K562 (cell line): ENCODE data around the gene ZNF474. TPM values are rescaled to one million over a fixed set of nuclear protein-coding genes. Genes with fewer than 3 reads are reported as not detected.

Experiments used
- ATAC-seq: fragments of 200-7000 bp; cut with Tn5 transposase; 3 replicates; pipeline ENCODE4 v1.9.1; 2020; ENCODE audit warnings: moderate library complexity
- BruUV-seq: library from RNA; stranded (reverse); fragments of 400-500 nt; replicated peaks from 2 replicates; lab custom pipeline; 2021; lab: Mats Ljungman, UMichigan
- CTCF ChIA-PET: fragments of 300-600 bp; formaldehyde crosslinking; extraction: SDS; loops from one replicate; lab custom pipeline; 2021; ENCODE audit warnings: low intra/inter-chr PET ratio; lab: Yijun Ruan, JAX
- POLR2A ChIA-PET: fragments of 300-600, 350-650 bp; sonication (Branson Sonifier 250); formaldehyde crosslinking; extraction: SDS; loops from one replicate; lab custom pipeline; 2021; ENCODE audit warnings: antibody characterized with exemption, inconsistent platforms; lab: Yijun Ruan, JAX
- DNase-seq, 4 experiments: peaks; one replicate each; pipeline versions ENCODE4 v3.0.0 to v3.0.0-alpha.2; 2011 to 2018; ENCODE audit warnings: low spot score in 3 of 4, mixed read lengths in 3 of 4; ENCODE audit errors: extremely low read depth in 1 of 4
- FAIRE-seq: peaks from 2 replicates; lab custom pipeline; 2011; peaks lifted over from hg19 to GRCh38; lab: Jason Lieb, UNC
- H2AFZ ChIP-seq: 2 replicates; pipeline ENCODE4 v1.6.0; 2011; ENCODE audit warnings: low read depth, low read length, control low read depth, inconsistent platforms
- H3K27ac ChIP-seq: fragments of 200-600 bp; 3 replicates; pipeline ENCODE4 v1.8.0; 2011; ENCODE audit warnings: low read depth, mild to moderate bottlenecking, control low read depth, inconsistent platforms, low read length, moderate library complexity, mixed read lengths; ENCODE audit errors: extremely low read depth
- H3K27me3 ChIP-seq, 2 experiments: fragments of 300-600 bp in 1 of 2; 2 replicates in 1 of 2; 3 replicates in 1 of 2; pipeline versions ENCODE4 v1.6.0 to v1.8.0; 2011; ENCODE audit warnings: inconsistent platforms in 2 of 2, low read length in 2 of 2, mild to moderate bottlenecking in 1 of 2, mixed read lengths in 1 of 2, moderate library complexity in 1 of 2; ENCODE audit not compliant: control insufficient read depth in 2 of 2, insufficient read depth in 2 of 2
- H3K36me3 ChIP-seq: fragments of 300-600 bp; 3 replicates; pipeline ENCODE4 v1.8.0; 2011; ENCODE audit warnings: mild to moderate bottlenecking, low read length, inconsistent platforms; ENCODE audit not compliant: control insufficient read depth, insufficient read depth
- H3K4me1 ChIP-seq, 2 experiments: fragments of 200-600 bp in 1 of 2; replicated peaks in 1 of 2; 2 replicates in 1 of 2; 3 replicates in 1 of 2; pipeline versions ENCODE4 v1.5.1 to v1.8.0; 2011; ENCODE audit warnings: inconsistent platforms in 2 of 2, low read length in 2 of 2, mild to moderate bottlenecking in 1 of 2, mixed read lengths in 1 of 2, moderate library complexity in 1 of 2; ENCODE audit not compliant: control insufficient read depth in 2 of 2, insufficient read depth in 2 of 2
- H3K4me2 ChIP-seq: 2 replicates; pipeline ENCODE4 v1.6.1; 2011; ENCODE audit warnings: low read length, control low read depth, inconsistent platforms, mixed read lengths; ENCODE audit not compliant: insufficient read depth
- H3K4me3 ChIP-seq: fragments of 200-600 bp; sonication (generic), shearing (Covaris generic); 2 replicates; pipeline ENCODE4 v1.5.1; 2016; ENCODE audit warnings: control low read depth, inconsistent platforms
- H3K79me2 ChIP-seq: fragments of 200-600 bp; 3 replicates; pipeline ENCODE4 v1.8.0; 2011; ENCODE audit warnings: low read length, inconsistent platforms; ENCODE audit not compliant: control insufficient read depth, insufficient read depth
- H3K9ac ChIP-seq, 2 experiments: 2 replicates each; pipeline versions ENCODE4 v1.6.0 to v1.6.1; 2011; ENCODE audit warnings: low read depth in 2 of 2, low read length in 2 of 2, control low read depth in 1 of 2, inconsistent platforms in 1 of 2, mild to moderate bottlenecking in 1 of 2, mixed read lengths in 1 of 2; ENCODE audit not compliant: insufficient read depth in 1 of 2
- H3K9me1 ChIP-seq: one replicate; pipeline ENCODE4 v1.6.0; 2011; ENCODE audit warnings: inconsistent platforms, mild to moderate bottlenecking, low read length, moderate library complexity; ENCODE audit not compliant: control insufficient read depth, insufficient read depth
- H3K9me3 ChIP-seq: replicated peaks from 2 replicates; pipeline ENCODE4 v1.5.1; 2011; ENCODE audit warnings: low read depth, low read length, inconsistent platforms; ENCODE audit not compliant: control insufficient read depth, insufficient read depth
- H4K20me1 ChIP-seq: replicated peaks from 2 replicates; pipeline ENCODE4 v1.6.1; 2011; ENCODE audit warnings: low read length, inconsistent platforms, mixed read lengths; ENCODE audit not compliant: control insufficient read depth, insufficient read depth
- CBX2 ChIP-seq: fragments of 200-600 bp; sonication (generic); IDR thresholded peaks from one replicate; pipeline ENCODE4 v1.6.1; 2012; ENCODE audit warnings: mild to moderate bottlenecking, low read length, inconsistent platforms; ENCODE audit not compliant: insufficient read depth, poor library complexity, severe bottlenecking
- CBX8 ChIP-seq: fragments of 200-600 bp; sonication (generic); IDR thresholded peaks from 2 replicates; pipeline ENCODE4 v1.6.1; 2012; ENCODE audit warnings: borderline replicate concordance, mixed run types, low read depth, mild to moderate bottlenecking, moderate library complexity, mixed read lengths, low read length, control low read depth, inconsistent platforms; ENCODE audit not compliant: poor library complexity, severe bottlenecking; ENCODE audit errors: extremely low read depth
- DDX20 ChIP-seq: fragments of 450-650 bp; IDR thresholded peaks from 2 replicates; pipeline ENCODE4 v1.6.1; 2016; ENCODE audit warnings: missing genetic modification characterization, low read depth, mild to moderate bottlenecking, missing compliant biosample characterization, moderate library complexity
- EHMT2 ChIP-seq: fragments of 450-650 bp; IDR thresholded peaks from 2 replicates; pipeline ENCODE4 v1.6.1; 2018; ENCODE audit warnings: antibody characterized with exemption
- EP400 ChIP-seq: fragments of 450-650 bp; IDR thresholded peaks from 2 replicates; pipeline ENCODE4 v1.6.1; 2017; ENCODE audit warnings: antibody characterized with exemption, mild to moderate bottlenecking, moderate library complexity
- FOXA3 ChIP-seq, 2 experiments: fragments of 450-650 bp in 1 of 2; sonication (generic) in 1 of 2; formaldehyde crosslinking; IDR thresholded peaks in 1 of 2; conservative IDR thresholded peaks in 1 of 2; 2 replicates each; pipeline versions ENCODE4 v1.4.0 to v1.8.0; 2020 to 2022; ENCODE audit warnings: mild to moderate bottlenecking in 2 of 2, missing genetic modification reagents in 1 of 2
- HLTF ChIP-seq: fragments of 450-650 bp; IDR thresholded peaks from 2 replicates; pipeline ENCODE4 v1.6.1; 2016
- HNRNPH1 ChIP-seq: fragments of 200-400 bp; formaldehyde crosslinking; optimal IDR thresholded peaks from 2 replicates; pipeline ENCODE3; 2017; ENCODE audit warnings: low read depth, mild to moderate bottlenecking, low read length, moderate library complexity
- MTA1 ChIP-seq: fragments of 450-650 bp; IDR thresholded peaks from 2 replicates; pipeline ENCODE4 v1.6.1; 2017; ENCODE audit warnings: borderline replicate concordance
- NONO ChIP-seq, 2 experiments: fragments of 200-400 bp in 1 of 2; fragments of 450-650 bp in 1 of 2; formaldehyde crosslinking in 1 of 2; IDR thresholded peaks; 2 replicates each; pipeline ENCODE4 v1.6.1; 2017; ENCODE audit warnings: low read depth in 2 of 2, mild to moderate bottlenecking in 2 of 2, moderate library complexity in 2 of 2, low read length in 1 of 2
- RBBP5 ChIP-seq: fragments of 200-600 bp; sonication (generic); IDR thresholded peaks from 2 replicates; pipeline ENCODE4 v1.6.1; 2012; ENCODE audit warnings: borderline replicate concordance, mild to moderate bottlenecking, low read length, control low read depth, inconsistent platforms; ENCODE audit not compliant: insufficient read depth, poor library complexity, severe bottlenecking
- THAP7 ChIP-seq: fragments of 250-450 bp; sonication (Bioruptor Pico); IDR thresholded peaks from 2 replicates; pipeline ENCODE4 v1.5.0; 2021
- ZNF23 ChIP-seq: fragments of 250-450 bp; sonication (Bioruptor Pico); IDR thresholded peaks from 2 replicates; pipeline ENCODE4 v1.4.0; 2020; ENCODE audit warnings: mild to moderate bottlenecking
- ZNF584 ChIP-seq: fragments of 200-800 bp; sonication (Bioruptor generic); IDR thresholded peaks from 2 replicates; pipeline ENCODE4 v1.6.1; 2016; ENCODE audit warnings: low read depth, mild to moderate bottlenecking, missing genetic modification characterization, missing compliant biosample characterization
- WGBS: fragments of 100-300 bp; shearing (Covaris generic); methylation state at CpG from one replicate; pipeline ENCODE4 v1.1.6; 2016; ENCODE audit warnings: low coverage, mixed read lengths; ENCODE audit not compliant: insufficient coverage; ENCODE audit errors: missing lambda C conversion rate; 5-methylcytosine and 5-hydroxymethylcytosine counted together
- in situ Hi-C: fragments of 300-500 bp; cut with MboI; formaldehyde crosslinking; loops from 4 replicates; pipeline ENCODE4 v1.15.0; 2018; ENCODE audit warnings: inconsistent platforms, mixed read lengths
- intact Hi-C: fragments of 100-400 bp; cut with micrococcal nuclease; formaldehyde crosslinking; loops from 2 replicates; pipeline ENCODE4 v1.14.2; 2022
- polyA plus RNA-seq, 8 experiments: library from polyadenylated mRNA; depleted of rRNA in 4 of 8; stranded (reverse) in 5 of 8; unstranded in 3 of 8; fragments of >200 nt; fragmentation: Nextera tagmentation in 2 of 8; fragmentation: Illumina TruSeq in 1 of 8; extraction: Ambion mirVana in 2 of 8; extraction: Trizol in 1 of 8; gene quantifications; 2 replicates each; pipeline versions ENCODE4 v1.2.1 to v1.2.3, GENCODE V29; 2011 to 2014; ENCODE audit warnings: inconsistent platforms in 1 of 8, missing spikeins in 1 of 8
- total RNA-seq, 7 experiments: library from RNA; depleted of rRNA in 6 of 7; stranded (reverse); fragments of >200 nt in 6 of 7; fragmentation: Illumina TruSeq in 2 of 7; extraction: Trizol in 2 of 7; gene quantifications; 2 replicates each; pipeline versions ENCODE4 v1.2.1 to v1.2.3, GENCODE V29; 2011 to 2021; ENCODE audit warnings: low replicate concordance in 1 of 7

The ZNF474 gene
- total and polyA plus RNA-seq, 9 of the 15 experiments (the other 6 are each of a cell fraction or from before 2014, with no cell fraction given) = 0.16 to 0.62 (median 0.39) TPM

- DNase-seq = no peak
- POLR2A ChIA-PET = interaction anchor here (1.4 kb wide), 1 partner anchor 17 kb away, joined by 3 read pairs; no protein-coding TSS in a partner anchor
- ATAC-seq = no peak
- H3K4me3 ChIP-seq = no peak overlapping the region
- no peak for TF ChIP-seq RBBP5
- TF ChIP-seq ZNF23 = no peak
- no peak for TF ChIP-seq CBX8
- TF ChIP-seq EHMT2 = no peak
- no peak for TF ChIP-seq THAP7 (CRISPR knock-in tag)
- TF ChIP-seq HNRNPH1 = no peak
- TF ChIP-seq CBX2 = no peak
- TF ChIP-seq DDX20 (tag) = no peak
- TF ChIP-seq HLTF = no peak
- no peak for TF ChIP-seq ZNF584 (CRISPR knock-in tag)
- no peak for TF ChIP-seq EP400
- no peak for TF ChIP-seq NONO (IDR thresholded peaks at IDR 0.05; ENCODE audit: low read depth in 2 of 2, low read length in 1 of 2)
- no peak for TF ChIP-seq FOXA3 (CRISPR knock-in tag; conservative IDR thresholded peaks at IDR 0.05 in 1 of 2, IDR thresholded peaks at IDR 0.05 in 1 of 2)
- TF ChIP-seq MTA1 = no peak
- TF ChIP-seq, all 486 proteins: peak for 0
- H3K9ac ChIP-seq = no peak overlapping the region
- H3K9me3 ChIP-seq = no peaks in the 10 kb centered on the region
- in situ Hi-C loops = no loop called here
- BruUV-seq = no TSS peak
- H3K9me1 ChIP-seq = no peaks in the 10 kb centered on the region
- intact Hi-C loops = loop anchor here (1.0 kb wide), 1 partner anchor 39 kb away; no protein-coding TSS in a partner anchor
- H3K79me2 ChIP-seq = no peaks in the 10 kb centered on the region
- peaks cover 4 to 14% of the 10 kb centered on the region in 2 experiments; a peak in 3 of 5 replicates for H3K4me1 ChIP-seq
- no peak overlapping the region for H3K4me2 ChIP-seq
- CTCF ChIA-PET = no interaction called here
- no peak for FAIRE-seq
- H3K36me3 ChIP-seq = no peaks in the 10 kb centered on the region
- H3K27me3 ChIP-seq = no peaks in the 10 kb centered on the region
- H3K27ac ChIP-seq = no peak overlapping the region
- WGBS = 71% methylated on average over 10 of the region's 10 CpGs
- H4K20me1 ChIP-seq = no peaks in the 10 kb centered on the region
- peak overlapping the region; percentile 46; the same call in 1 of the 2 replicates for H2AFZ ChIP-seq
Measured at GRCh38 chr5:122152266-122152900, 23.0 kb downstream of the ZNF474 start.
